Stimulated activated naive B cell treated with anti-CD40 and anti-IgM and Interleukin-4, amounts not matched to agents 10 μg/mL and 1 μg/mL and 100 μg/mL, for 72 hours (primary cell): ENCODE data around the gene REX1BD.

Experiments used
- ATAC-seq, 2 donors: fragments of 150-1000 bp; cut with Tn5 transposase; replicated peaks; 2 replicates each; pipeline ENCODE4 v1.10.0; 2021; ENCODE audit warnings: moderate library complexity in 1 of 2
- DNase-seq: peaks from one replicate; pipeline ENCODE4 v3.0.0; 2021
- H3K27ac Mint-ChIP-seq: one replicate; pipeline ENCODE4 v1.8.0; 2022; ENCODE audit warnings: mild to moderate bottlenecking, mixed read lengths
- H3K27me3 Mint-ChIP-seq, 2 donors: one replicate each; pipeline ENCODE4 v1.8.0; 2022; ENCODE audit warnings: mixed read lengths in 2 of 2
- H3K36me3 Mint-ChIP-seq, 2 donors: one replicate each; pipeline ENCODE4 v1.8.0; 2022; ENCODE audit warnings: mixed read lengths in 2 of 2, mild to moderate bottlenecking in 1 of 2
- H3K4me1 Mint-ChIP-seq, 2 donors: one replicate each; pipeline ENCODE4 v1.8.0; 2022; ENCODE audit warnings: mixed read lengths in 2 of 2, mild to moderate bottlenecking in 1 of 2
- H3K4me3 Mint-ChIP-seq, 2 donors: one replicate each; pipeline ENCODE4 v1.8.0; 2022; ENCODE audit warnings: mild to moderate bottlenecking in 2 of 2, mixed read lengths in 2 of 2, moderate library complexity in 1 of 2
- H3K9me3 Mint-ChIP-seq, 2 donors: one replicate each; pipeline ENCODE4 v1.8.0; 2022; ENCODE audit warnings: mixed read lengths in 2 of 2, mild to moderate bottlenecking in 1 of 2

REX1BD gene

GRCh38 chr19:18610556-18611326 lies 22.1 kb downstream of the REX1BD start:
- Mint-ChIP-seq H3K27ac (peak overlapping the region; percentile 84), H3K4me3 (peak overlapping the region; percentile 16 to 53), H3K27me3 (peaks cover 74 to 84% of the 10 kb centered on the region in 2 donors), H3K4me1 (peaks cover 22 to 42% of the 10 kb centered on the region in 2 donors), H3K9me3 (no peaks in the 10 kb centered on the region), H3K36me3 (no peaks in the 10 kb centered on the region)
- no peak for DNase-seq
- ATAC-seq, result no peak

GRCh38 chr19:18611327-18612050 lies 22.9 kb downstream of the REX1BD start:
- H3K4me3 Mint-ChIP-seq, result peak overlapping the region; percentile 78 to 82

DNA sequence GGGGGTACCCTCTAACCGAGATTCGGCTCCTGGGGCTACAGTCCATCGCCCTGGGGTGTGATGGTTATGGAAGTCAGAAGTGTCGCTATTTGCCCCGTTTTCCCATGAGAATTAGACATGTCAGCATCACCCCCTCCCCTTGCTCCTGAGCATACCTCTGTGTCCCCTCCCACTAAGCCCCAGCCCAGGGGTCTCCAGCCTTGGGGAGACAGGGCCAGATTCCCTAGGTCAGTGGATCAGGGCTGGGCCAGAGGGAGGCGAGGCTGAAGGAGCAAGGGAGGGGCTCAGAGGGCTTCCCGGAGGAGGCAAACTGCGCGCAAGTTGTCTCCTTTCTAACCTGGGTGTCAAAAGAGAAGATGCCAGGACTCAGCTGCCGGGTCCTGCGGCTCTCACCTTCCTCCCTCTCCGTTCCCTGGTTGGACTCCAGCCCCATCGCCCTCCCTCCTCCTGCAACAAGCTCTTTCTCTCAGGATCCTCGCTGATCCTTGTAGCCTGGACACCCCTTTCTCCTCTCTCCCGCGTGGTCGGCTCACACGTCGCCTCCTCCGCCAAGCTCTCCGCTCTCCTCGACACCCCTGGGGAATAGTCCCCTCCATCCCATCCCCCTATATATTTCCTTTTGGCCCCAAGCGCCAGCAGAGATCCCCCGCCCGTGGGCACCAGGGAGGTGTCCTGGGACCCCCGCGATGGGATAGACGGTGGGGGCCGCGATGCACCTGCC lies 23.6 kb downstream of the REX1BD start:
- H3K36me3 Mint-ChIP-seq, result no peaks in the 10 kb centered on the region

More at GRCh38 chr19:18611327-18612050, 22.9 kb downstream of the REX1BD start:
- Mint-ChIP-seq H3K27me3 (peaks cover 82 to 91% of the 10 kb centered on the region in 2 donors), H3K36me3 (no peaks in the 10 kb centered on the region), H3K27ac (peak overlapping the region; percentile 84), H3K4me1 (peaks cover 22 to 42% of the 10 kb centered on the region in 2 donors), H3K9me3 (no peaks in the 10 kb centered on the region)
- ATAC-seq (peak in 1 of 2 donors; percentile 35), DNase-seq (no peak)

GRCh38 chr19:18612772-18613588 lies 24.4 kb downstream of the REX1BD start, which contains the start of gene TMEM59L:
Gene TMEM59L, plus strand, starts transcription at chr19:18612870. Its CDS starts 89 bp downstream, at chr19:18612959.
- peaks cover 84 to 94% of the 10 kb centered on the region in 2 donors for H3K27me3 Mint-ChIP-seq
- DNase-seq, result no peak
- H3K27ac Mint-ChIP-seq, result peak within 1 kb of the TSS; percentile 72
- ATAC-seq, result peak; percentile 36 to 49
- H3K36me3 Mint-ChIP-seq, result no peaks in the 10 kb centered on the region
- H3K4me3 Mint-ChIP-seq, result peak within 1 kb of the TSS; percentile 78 to 82
- no peaks in the 10 kb centered on the region for H3K9me3 Mint-ChIP-seq
- H3K4me1 Mint-ChIP-seq, result peaks cover 19 to 30% of the 10 kb centered on the region in 2 donors

More for the DNA sequence above, 23.6 kb downstream of the REX1BD start:
- Mint-ChIP-seq H3K27ac (peak overlapping the region; percentile 47), H3K4me1 (peaks cover 22 to 38% of the 10 kb centered on the region in 2 donors), H3K27me3 (peaks cover 84 to 94% of the 10 kb centered on the region in 2 donors), H3K9me3 (no peaks in the 10 kb centered on the region), H3K4me3 (peak overlapping the region; percentile 78 to 82)
- ATAC-seq (peak in 1 of 2 donors; percentile 33), DNase-seq (no peak)

DNA sequence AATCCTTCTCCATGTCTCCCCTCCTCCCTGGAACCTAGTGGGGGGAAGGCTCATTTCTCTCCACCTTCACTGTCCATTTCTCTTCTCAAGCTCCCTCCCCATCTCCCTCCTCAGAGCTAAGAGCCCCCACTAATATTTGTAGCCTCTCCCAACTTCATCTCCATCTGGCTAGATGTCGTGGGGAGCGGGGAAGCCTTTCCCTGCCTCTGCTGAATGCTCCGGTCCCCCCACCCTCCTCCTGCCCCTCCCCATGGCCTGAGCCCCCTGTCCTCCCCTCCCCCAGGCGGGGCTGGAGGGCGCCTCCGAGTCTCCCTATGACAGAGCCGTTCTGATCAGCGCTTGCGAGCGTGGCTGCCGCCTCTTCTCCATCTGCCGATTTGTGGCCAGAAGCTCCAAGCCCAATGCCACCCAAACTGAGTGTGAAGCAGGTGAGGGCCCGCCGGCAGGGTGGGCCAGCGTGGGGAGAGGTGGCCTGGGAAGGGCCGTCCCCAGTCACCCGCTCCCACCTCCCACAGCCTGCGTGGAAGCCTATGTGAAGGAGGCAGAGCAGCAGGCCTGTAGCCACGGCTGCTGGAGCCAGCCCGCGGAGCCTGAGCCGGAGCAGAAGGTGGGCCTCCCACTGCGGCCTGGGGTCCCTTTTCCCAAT lies 25.1 kb downstream of the REX1BD start:
- no peak for DNase-seq
- Mint-ChIP-seq H3K36me3 (no peaks in the 10 kb centered on the region), H3K9me3 (no peaks in the 10 kb centered on the region), H3K4me3 (peak overlapping the region; percentile 62 to 78), H3K27ac (peak overlapping the region; percentile 72), H3K4me1 (peaks cover 18 to 28% of the 10 kb centered on the region in 2 donors), H3K27me3 (peaks cover 82 to 87% of the 10 kb centered on the region in 2 donors)
- ATAC-seq, result peak in 1 of 2 donors; percentile 19

- H3K4me3 Mint-ChIP-seq, result no peak overlapping the region
- peaks cover 66 to 73% of the 10 kb centered on the region in 2 donors for H3K27me3 Mint-ChIP-seq
- ATAC-seq (no peak), DNase-seq (no peak)
- H3K27ac Mint-ChIP-seq, result no peak overlapping the region
- H3K36me3 Mint-ChIP-seq, result no peaks in the 10 kb centered on the region
- peaks cover 16 to 24% of the 10 kb centered on the region in 2 donors for H3K4me1 Mint-ChIP-seq
- H3K9me3 Mint-ChIP-seq, result no peaks in the 10 kb centered on the region
These were observed 27.4 kb downstream of the REX1BD start for GRCh38 chr19:18616023-18616422.

DNA sequence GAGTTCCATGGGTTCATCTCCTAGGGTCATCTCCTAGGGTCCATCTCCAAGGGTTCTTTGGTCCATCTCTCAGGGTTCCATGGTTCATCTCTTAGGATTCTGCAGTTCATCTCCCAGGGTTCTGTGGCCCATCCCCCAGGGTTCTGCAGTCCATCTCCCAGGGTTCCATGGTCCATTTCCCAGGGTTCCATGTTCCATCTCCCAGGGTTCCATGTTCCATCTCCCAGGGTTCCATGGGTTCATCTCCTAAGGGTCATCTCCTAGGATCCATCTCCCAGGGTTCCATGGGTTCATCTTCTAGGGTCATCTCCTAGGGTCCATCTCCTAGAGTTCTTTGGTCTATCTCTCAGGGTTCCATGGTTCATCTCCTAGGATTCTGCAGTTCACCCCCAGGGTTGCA lies 29.0 kb downstream of the REX1BD start:
- no peaks in the 10 kb centered on the region for H3K36me3 Mint-ChIP-seq
- no peak overlapping the region for H3K4me3 Mint-ChIP-seq
- peaks cover 7 to 13% of the 10 kb centered on the region in 2 donors for H3K4me1 Mint-ChIP-seq
- peaks cover 59 to 64% of the 10 kb centered on the region in 2 donors for H3K27me3 Mint-ChIP-seq
- H3K9me3 Mint-ChIP-seq, result no peaks in the 10 kb centered on the region
- DNase-seq, result no peak
- no peak for ATAC-seq
- H3K27ac Mint-ChIP-seq, result no peak overlapping the region

DNA sequence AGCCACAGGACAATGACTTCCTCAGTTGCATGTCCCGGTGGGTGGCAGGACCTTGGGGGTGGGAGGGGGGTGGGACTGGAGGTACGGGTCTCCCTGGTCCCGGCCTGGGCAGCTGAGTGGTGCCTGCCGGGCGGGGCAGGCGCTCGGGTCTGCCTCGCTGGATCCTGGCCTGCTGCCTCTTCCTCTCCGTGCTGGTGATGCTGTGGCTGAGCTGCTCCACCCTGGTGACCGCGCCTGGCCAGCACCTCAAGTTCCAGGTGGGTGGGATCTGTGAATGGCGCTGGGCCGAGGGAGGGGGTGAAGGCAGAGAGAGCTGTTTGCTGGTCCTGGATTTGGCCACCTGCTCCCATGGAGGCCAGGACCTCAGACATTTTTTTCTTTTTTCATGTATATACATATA lies 29.6 kb downstream of the REX1BD start:
- no peak overlapping the region for H3K27ac Mint-ChIP-seq
- no peak overlapping the region for H3K4me3 Mint-ChIP-seq
- no peaks in the 10 kb centered on the region for H3K36me3 Mint-ChIP-seq
- ATAC-seq (no peak), DNase-seq (no peak)
- no peaks in the 10 kb centered on the region for H3K9me3 Mint-ChIP-seq
- H3K27me3 Mint-ChIP-seq, result peaks cover 57 to 65% of the 10 kb centered on the region in 2 donors
- H3K4me1 Mint-ChIP-seq, result peaks cover 6 to 8% of the 10 kb centered on the region in 2 donors

GRCh38 chr19:18620311-18620710 lies 31.7 kb downstream of the REX1BD start:
- no peak overlapping the region for H3K4me3 Mint-ChIP-seq
- no peak for DNase-seq
- no peak for ATAC-seq
- no peak overlapping the region for H3K27ac Mint-ChIP-seq
- no peaks in the 10 kb centered on the region for H3K36me3 Mint-ChIP-seq
- H3K4me1 Mint-ChIP-seq, result no peaks in the 10 kb centered on the region
- no peaks in the 10 kb centered on the region for H3K9me3 Mint-ChIP-seq
- H3K27me3 Mint-ChIP-seq, result peaks cover 36 to 46% of the 10 kb centered on the region in 2 donors

- no peaks in the 10 kb centered on the region for H3K4me1 Mint-ChIP-seq
- H3K9me3 Mint-ChIP-seq, result no peaks in the 10 kb centered on the region
- DNase-seq, result no peak
- no peaks in the 10 kb centered on the region for H3K36me3 Mint-ChIP-seq
- no peak for ATAC-seq
- peaks cover 33 to 41% of the 10 kb centered on the region in 2 donors for H3K27me3 Mint-ChIP-seq
- H3K27ac Mint-ChIP-seq, result no peak overlapping the region
- no peak overlapping the region for H3K4me3 Mint-ChIP-seq
These were observed 32.3 kb downstream of the REX1BD start for GRCh38 chr19:18620902-18621301.

- ATAC-seq (no peak), DNase-seq (no peak)
- peaks cover 0 to 2% of the 10 kb centered on the region in 2 donors for H3K4me1 Mint-ChIP-seq
- peaks cover 0 to 2% of the 10 kb centered on the region in 2 donors for H3K36me3 Mint-ChIP-seq
- no peak overlapping the region for H3K27ac Mint-ChIP-seq
- peaks cover 11 to 28% of the 10 kb centered on the region in 2 donors for H3K27me3 Mint-ChIP-seq
- H3K4me3 Mint-ChIP-seq, result no peak overlapping the region
- peaks cover 0 to 3% of the 10 kb centered on the region in 2 donors for H3K9me3 Mint-ChIP-seq
These were observed 38.3 kb downstream of the REX1BD start for GRCh38 chr19:18626906-18627305.

- DNase-seq (no peak), ATAC-seq (no peak)
- Mint-ChIP-seq H3K9me3 (peaks cover 0 to 3% of the 10 kb centered on the region in 2 donors), H3K4me3 (no peak overlapping the region), H3K36me3 (peaks cover 0 to 2% of the 10 kb centered on the region in 2 donors), H3K27ac (no peak overlapping the region), H3K4me1 (peaks cover 0 to 2% of the 10 kb centered on the region in 2 donors), H3K27me3 (peaks cover 12 to 25% of the 10 kb centered on the region in 2 donors)
These were observed 40.8 kb downstream of the REX1BD start for GRCh38 chr19:18629166-18630088.
